CD4-positive, alpha-beta T cell treated with Interleukin-6 at 100 ng/mL for 8 hours (primary cell): ENCODE results near the gene ZNF609.

ENCODE experiments used
- DNase-seq: peaks from one replicate; pipeline ENCODE4 v3.0.0-alpha.2; 2020; ENCODE audit warnings: mixed read lengths, low spot score

ZNF609 gene

GRCh38 chr15:64544450-64544849, 84.1 kb downstream of the ZNF609 start:
- no peak for DNase-seq

DNA sequence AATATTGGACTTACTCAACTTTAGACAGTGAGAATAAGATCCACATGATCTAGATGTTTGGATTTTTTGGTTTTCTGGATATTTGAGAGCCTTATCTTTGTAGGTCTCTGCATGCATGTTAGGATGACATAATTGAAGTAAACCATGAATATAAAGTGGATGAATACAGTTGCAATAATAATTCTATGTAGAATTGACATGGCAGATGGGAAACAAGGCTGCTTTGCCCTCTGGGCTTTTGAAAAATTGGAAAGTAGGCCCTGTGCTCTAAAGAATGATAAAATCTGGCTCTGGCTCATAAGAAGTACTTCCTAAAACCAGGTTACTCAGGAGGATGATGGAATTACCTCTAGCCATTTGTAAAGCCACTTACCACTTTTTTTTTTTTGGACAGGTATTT, 86.9 kb downstream of the ZNF609 start:
- DNase-seq = no peak

DNA sequence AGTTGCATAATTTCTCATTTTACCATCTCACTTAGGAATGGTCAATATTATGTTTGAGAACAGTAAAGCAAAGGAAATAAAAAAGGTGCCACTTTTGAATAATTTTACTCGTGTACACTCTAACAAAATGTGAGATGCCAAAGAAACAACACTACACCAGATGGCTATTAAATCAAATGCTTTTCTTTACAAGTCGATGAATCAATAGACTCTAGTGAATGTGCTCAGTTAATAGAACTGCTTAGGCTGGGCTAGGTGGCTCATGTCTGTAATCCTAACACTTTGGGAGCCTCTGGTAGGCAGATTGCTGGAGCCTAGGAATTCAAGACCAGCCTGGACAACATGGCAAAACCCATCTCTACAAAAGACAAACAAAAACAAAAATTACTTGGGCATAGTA, 87.9 kb downstream of the ZNF609 start:
- no peak for DNase-seq

- DNase-seq = no peak
These were observed 89.5 kb downstream of the ZNF609 start for GRCh38 chr15:64549860-64550259.

GRCh38 chr15:64552281-64552948, 92.0 kb downstream of the ZNF609 start:
- no peak for DNase-seq

DNA sequence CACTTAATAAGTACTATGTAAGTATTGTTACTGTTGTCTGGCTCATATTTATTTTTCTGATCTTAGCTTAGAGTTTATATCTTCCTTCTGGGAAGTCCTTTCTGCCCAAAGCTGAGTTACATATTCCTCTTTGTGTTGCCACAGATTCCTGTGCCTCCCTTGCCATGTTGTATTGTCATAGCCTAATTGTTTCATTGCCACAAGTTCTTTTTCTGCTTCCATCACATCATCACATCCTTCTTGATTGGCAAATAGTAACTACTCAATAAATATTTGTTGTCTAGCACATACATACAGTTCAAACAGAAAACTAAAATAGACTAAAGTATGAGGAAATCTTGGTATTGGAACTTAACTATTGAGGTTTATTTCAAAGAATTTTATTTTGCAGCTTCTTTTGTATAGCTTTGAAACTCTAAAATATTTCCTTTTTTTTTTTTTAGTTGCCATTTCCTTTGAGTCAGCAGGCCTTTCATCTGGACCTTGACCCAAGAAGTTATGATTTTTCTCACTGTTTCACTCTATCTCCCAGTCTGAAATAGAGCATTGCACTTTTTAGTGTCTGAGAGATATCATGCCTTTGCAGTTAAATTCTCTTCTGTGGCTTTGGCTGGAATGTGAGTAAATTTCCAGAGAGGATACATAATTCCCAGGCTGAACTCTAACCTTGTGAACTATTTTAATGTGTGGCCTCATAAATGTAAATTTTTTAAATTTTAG, 98.2 kb downstream of the ZNF609 start:
- DNase-seq = no peak

GRCh38 chr15:64559243-64559642, 98.9 kb downstream of the ZNF609 start:
- no peak for DNase-seq

- DNase-seq = no peak
These were observed 100.1 kb downstream of the ZNF609 start for GRCh38 chr15:64560501-64560900.

DNA sequence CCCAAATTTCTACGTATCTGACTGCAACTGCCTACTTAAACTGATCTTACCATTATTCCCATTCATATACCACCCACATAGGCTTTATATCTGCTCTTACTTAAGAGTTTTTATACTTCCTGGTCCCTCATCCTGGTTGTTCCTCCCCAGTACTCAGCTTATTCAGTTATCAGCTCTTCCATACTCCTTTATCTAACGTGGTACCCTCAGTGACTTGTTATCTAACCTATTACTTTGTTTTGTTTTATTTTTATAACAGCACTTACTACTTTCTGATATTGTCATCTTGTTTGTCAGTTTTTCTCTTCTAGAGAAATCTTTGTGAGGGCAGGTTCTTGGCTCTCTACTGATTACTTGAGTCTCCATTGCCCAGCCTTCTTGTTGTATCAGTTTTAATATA, 100.6 kb downstream of the ZNF609 start:
- DNase-seq = no peak

- DNase-seq = no peak
These were observed 101.7 kb downstream of the ZNF609 start for GRCh38 chr15:64562003-64562640.

DNA sequence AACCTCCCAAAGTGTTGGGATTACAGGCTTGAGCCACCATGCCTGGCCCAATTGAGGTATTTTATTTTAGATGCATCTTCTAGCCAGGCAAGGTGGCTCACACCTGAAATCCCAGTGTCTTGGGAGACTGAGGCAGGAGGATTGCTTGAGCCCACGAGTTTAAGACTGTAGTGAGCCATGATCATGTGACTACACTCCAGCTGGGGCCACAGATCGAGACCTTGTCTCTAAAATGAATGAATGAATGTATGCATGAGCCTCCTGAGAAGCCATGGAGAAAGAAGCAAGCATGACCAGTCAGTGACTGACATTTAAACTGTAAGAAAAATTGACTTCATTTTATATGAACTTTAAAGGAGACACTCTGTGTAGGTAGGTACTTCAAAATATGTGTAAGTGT, 105.7 kb downstream of the ZNF609 start:
- DNase-seq = no peak

- DNase-seq = no peak
These were observed 106.5 kb downstream of the ZNF609 start for GRCh38 chr15:64566629-64567427.

DNA sequence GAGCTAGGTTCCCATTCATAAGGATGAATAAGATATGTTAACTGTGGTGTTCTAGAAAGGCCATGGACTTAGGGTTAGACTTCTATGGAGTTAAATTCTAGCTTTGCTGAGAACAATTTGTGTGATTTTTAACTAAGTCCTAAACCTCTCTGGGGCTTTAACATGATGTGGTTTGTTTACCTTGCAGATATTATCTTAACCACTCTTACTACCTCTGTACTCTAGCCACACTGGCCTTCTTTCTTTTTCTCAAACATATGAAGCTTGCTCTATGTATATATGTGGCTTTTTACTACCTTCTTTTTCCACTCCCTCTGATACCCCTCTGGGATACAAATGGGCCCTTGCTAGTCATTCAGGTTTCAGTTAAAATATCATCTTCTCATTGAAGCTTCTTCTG, 108.4 kb downstream of the ZNF609 start:
- no peak for DNase-seq

GRCh38 chr15:64571857-64572291, 111.5 kb downstream of the ZNF609 start:
- DNase-seq = no peak

GRCh38 chr15:64572856-64573255, 112.5 kb downstream of the ZNF609 start:
- no peak for DNase-seq

DNA sequence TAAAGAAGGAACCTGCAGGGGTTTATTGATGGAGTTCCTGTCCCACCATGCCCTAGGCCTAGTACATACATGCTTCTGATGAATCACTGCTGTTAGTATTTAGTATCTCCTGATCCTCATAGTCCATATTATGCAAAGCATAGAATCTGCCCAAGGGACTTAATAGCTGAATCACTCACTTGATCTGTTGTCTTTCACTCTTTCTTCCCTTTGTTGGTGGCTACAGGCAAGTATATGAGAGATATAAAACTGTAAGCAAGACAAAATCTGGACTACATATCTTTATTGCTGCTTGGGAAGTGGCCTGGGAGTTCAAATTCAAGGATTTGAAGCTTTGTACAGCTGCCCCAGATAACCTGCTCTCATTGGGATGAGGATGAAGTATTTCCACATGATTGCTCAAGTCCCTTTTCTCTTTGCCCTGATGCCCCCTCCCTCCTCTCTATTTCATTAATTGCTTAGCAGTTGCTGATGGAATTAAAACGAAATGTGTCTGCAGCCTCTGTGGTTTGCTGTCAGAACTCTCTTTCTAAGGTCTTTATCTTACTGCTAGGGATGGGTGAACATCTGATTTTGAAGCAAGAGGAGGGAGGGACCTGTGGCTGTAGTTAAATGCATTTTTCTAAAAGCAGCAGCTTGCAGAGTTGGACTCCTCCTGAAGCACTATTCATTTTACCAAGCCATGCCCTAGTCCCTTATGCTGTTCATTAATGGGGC, 114.1 kb downstream of the ZNF609 start:
- DNase-seq = no peak

DNA sequence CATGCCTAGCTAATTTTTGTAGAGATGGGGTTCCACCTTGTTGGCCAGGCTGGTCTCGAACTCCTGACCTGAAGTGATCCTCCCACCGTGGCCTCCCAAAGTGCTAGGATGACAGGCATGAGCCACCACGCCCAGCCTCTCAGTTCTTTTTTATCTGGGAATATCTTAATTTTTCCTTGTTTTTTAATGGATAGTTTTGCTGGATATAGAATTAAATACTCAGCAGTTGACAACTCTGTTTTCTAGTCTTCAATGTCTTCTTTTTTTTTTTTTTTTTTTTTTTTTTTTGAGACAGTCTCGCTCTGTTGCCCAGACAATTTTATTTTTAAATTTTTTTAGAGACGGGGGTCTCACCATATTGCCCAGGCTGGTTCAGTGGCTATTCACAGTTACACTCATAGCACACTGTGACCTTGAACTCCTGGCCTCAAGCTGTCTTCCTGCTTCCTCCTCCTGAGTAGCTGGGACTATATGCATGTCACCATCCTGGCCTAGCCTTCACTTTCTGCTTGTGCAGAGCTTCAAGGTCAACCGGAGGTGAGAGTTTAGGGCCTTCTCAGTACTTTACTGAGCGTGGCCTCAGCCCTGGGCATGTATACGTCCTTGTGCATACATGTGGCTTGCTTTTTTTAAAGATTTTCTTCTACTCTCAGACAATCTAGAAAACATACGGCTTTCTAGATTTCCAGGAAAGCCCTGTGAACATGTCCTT, 120.5 kb downstream of the ZNF609 start:
- DNase-seq = no peak

DNA sequence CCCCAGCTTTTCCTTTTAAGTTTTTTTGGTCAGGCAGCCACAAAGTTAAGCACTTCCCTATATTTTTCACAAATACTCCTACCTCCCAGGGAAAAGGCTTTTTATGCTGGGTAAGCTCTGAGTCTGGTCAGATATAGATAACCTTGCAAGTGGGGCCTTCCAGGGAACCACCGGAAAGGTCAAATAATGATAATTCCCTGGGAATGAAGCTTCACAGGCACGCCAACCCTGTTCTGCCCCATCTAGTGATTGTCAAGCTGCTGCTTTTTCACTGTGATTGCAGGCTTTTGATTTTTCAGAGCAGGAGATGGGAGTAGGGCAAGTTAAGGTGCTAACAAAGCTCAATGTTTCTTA, 121.0 kb downstream of the ZNF609 start:
- DNase-seq = no peak

- no peak for DNase-seq
These were observed 121.8 kb downstream of the ZNF609 start for GRCh38 chr15:64582202-64582601.

GRCh38 chr15:64583519-64583918, 123.1 kb downstream of the ZNF609 start:
- peak; percentile 28 for DNase-seq

DNA sequence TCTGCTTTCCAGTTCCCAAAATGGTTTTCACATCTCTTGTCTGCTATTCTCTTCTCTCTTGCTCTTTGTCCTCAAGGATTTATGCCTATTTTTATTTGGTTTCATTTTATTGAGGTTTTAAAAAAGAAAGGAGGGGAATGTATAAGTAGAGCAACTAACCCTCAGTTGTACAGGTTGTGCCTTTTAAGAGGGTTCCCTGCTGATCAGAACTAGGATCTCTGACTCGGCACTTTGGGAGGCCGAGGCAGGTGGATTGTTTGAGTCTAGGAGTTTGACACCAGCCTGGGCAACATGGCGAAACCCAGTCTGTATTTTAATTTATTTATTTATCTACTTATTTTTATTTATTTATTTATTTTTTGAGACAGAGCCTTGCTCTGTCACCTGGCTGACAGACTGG, 123.6 kb downstream of the ZNF609 start:
- DNase-seq = no peak
